GM12875 (cell line): Measurements from ENCODE around the gene TET3.

Experiments
- H3K4me3 ChIP-seq: one replicate; pipeline ENCODE4 v1.5.1; 2011; ENCODE audit warnings: low read depth, low read length, control low read depth
- CTCF ChIP-seq: IDR thresholded peaks from 2 replicates; pipeline ENCODE4 v1.5.1; 2011; ENCODE audit warnings: low read depth, mild to moderate bottlenecking, control low read depth, inconsistent platforms, low read length, moderate library complexity, borderline replicate concordance; ENCODE audit not compliant: insufficient read depth

TET3 gene

GRCh38 chr2:74029714-74030397 lies 45.1 kb downstream of the TET3 start:
- H3K4me3 ChIP-seq = no peak overlapping the region
- no peak for TF ChIP-seq CTCF

GRCh38 chr2:74031221-74031620 lies 46.5 kb downstream of the TET3 start:
- H3K4me3 ChIP-seq = no peak overlapping the region
- no peak for TF ChIP-seq CTCF

- H3K4me3 ChIP-seq = peak overlapping the region; percentile 40
Measured at GRCh38 chr2:74031959-74032287, 47.2 kb downstream of the TET3 start.

GRCh38 chr2:74033375-74033774 lies 48.7 kb downstream of the TET3 start:
- H3K4me3 ChIP-seq = no peak overlapping the region
- no peak for TF ChIP-seq CTCF

More at GRCh38 chr2:74031959-74032287, 47.2 kb downstream of the TET3 start:
- TF ChIP-seq CTCF = no peak
